Loucy (cell line): ENCODE data around the gene ZNF429.

Source experiments
- EZH2phosphoT487 ChIP-seq: fragments of 200-600 bp; IDR thresholded peaks from 2 replicates; pipeline ENCODE4 v1.6.1; 2018; ENCODE audit warnings: antibody characterized with exemption, mild to moderate bottlenecking, moderate library complexity, borderline replicate concordance
- TF ChIP-seq, protein P1 (sequence below): fragments of 200-600 bp; sonication (generic); conservative IDR thresholded peaks from 2 replicates; pipeline ENCODE4 v1.5.1; 2014; ENCODE audit warnings: mild to moderate bottlenecking, antibody characterized with exemption, low read length

DNA sequence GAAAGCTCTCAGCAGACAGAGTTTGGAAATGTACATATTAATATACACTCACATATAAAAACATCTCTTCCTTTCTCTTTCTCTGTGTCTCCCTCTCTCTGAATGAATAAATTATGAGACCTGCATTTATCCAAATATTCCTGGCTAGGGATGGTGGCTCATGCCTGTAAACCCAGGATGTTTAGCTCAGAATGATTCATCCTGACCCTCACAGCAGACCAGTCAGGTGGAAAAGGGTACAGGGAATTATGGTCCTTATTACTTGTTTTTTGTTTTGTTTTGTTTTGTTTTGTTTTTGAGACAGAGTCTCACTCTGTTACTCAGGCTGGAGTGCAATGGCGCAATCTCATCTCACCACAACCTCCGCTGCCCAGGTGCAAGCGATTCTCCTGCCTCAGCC is 71.1 kb downstream of the ZNF429 start:
- TF ChIP-seq, protein P1, sequence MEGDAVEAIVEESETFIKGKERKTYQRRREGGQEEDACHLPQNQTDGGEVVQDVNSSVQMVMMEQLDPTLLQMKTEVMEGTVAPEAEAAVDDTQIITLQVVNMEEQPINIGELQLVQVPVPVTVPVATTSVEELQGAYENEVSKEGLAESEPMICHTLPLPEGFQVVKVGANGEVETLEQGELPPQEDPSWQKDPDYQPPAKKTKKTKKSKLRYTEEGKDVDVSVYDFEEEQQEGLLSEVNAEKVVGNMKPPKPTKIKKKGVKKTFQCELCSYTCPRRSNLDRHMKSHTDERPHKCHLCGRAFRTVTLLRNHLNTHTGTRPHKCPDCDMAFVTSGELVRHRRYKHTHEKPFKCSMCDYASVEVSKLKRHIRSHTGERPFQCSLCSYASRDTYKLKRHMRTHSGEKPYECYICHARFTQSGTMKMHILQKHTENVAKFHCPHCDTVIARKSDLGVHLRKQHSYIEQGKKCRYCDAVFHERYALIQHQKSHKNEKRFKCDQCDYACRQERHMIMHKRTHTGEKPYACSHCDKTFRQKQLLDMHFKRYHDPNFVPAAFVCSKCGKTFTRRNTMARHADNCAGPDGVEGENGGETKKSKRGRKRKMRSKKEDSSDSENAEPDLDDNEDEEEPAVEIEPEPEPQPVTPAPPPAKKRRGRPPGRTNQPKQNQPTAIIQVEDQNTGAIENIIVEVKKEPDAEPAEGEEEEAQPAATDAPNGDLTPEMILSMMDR, result no peak
- no peak for TF ChIP-seq EZH2phosphoT487
